CD4-positive, alpha-beta T cell (primary cell): Measurements from ENCODE around the gene TBC1D22A. TPM values are rescaled to one million over a fixed set of nuclear protein-coding genes. Genes with fewer than 3 reads are reported as not detected.

Source experiments
- ATAC-seq: fragments of 200-7000 bp; cut with Tn5 transposase; one replicate; pipeline ENCODE4 v1.10.0; 2022; ENCODE audit warnings: mild to moderate bottlenecking; ENCODE audit not compliant: poor library complexity
- CTCF ChIA-PET: fragments of 350-600 bp; sonication (Branson Sonifier 250); formaldehyde crosslinking; loops from one replicate; lab custom pipeline; 2021; ENCODE audit warnings: antibody characterized with exemption, inconsistent platforms; lab: Charles Lee
- POLR2A ChIA-PET: fragments of 350-600 bp; sonication (Branson Sonifier 250); formaldehyde crosslinking; loops from one replicate; lab custom pipeline; 2021; ENCODE audit warnings: antibody characterized with exemption, inconsistent platforms; lab: Charles Lee
- DNase-seq, 14 experiments: peaks; one replicate each; pipeline ENCODE4 v3.0.0-alpha.2; 2013 to 2020; ENCODE audit warnings: mixed read lengths in 2 of 14
- H3K27ac ChIP-seq, 2 donors: one replicate each; pipeline versions ENCODE4 v1.5.1 to v1.7.0; 2013; ENCODE audit warnings: low read length in 2 of 2, low read depth in 1 of 2, mild to moderate bottlenecking in 1 of 2
- H3K27me3 ChIP-seq, 2 experiments: 1 replicate in 1 of 2; 2 replicates in 1 of 2; pipeline versions ENCODE4 v1.6.1 to v1.7.0; 2013; ENCODE audit warnings: low read length in 2 of 2, control low read depth in 1 of 2, mild to moderate bottlenecking in 1 of 2, moderate library complexity in 1 of 2; ENCODE audit not compliant: insufficient read depth in 2 of 2, control insufficient read depth in 1 of 2
- H3K36me3 ChIP-seq: one replicate; pipeline ENCODE4 v1.6.1; 2013; ENCODE audit warnings: low read length, control low read depth; ENCODE audit not compliant: insufficient read depth
- H3K4me1 ChIP-seq: one replicate; pipeline ENCODE4 v1.6.1; 2013; ENCODE audit warnings: low read length, control low read depth; ENCODE audit not compliant: insufficient read depth
- H3K4me3 ChIP-seq: one replicate; pipeline ENCODE4 v1.5.1; 2013; ENCODE audit warnings: mild to moderate bottlenecking, low read length, moderate library complexity
- H3K9me3 ChIP-seq, 2 experiments: 1 replicate in 1 of 2; 2 replicates in 1 of 2; pipeline versions ENCODE4 v1.6.1 to v1.7.0; 2013; ENCODE audit warnings: low read length in 2 of 2, mild to moderate bottlenecking in 2 of 2, control low read depth in 1 of 2, moderate library complexity in 1 of 2; ENCODE audit not compliant: control insufficient read depth in 1 of 2, insufficient read depth in 1 of 2
- H3K27ac Mint-ChIP-seq: one replicate; pipeline ENCODE4 v1.8.0; 2020; ENCODE audit warnings: mixed read lengths
- H3K27me3 Mint-ChIP-seq: one replicate; pipeline ENCODE4 v1.8.0; 2021; ENCODE audit warnings: mixed read lengths
- H3K36me3 Mint-ChIP-seq: one replicate; pipeline ENCODE4 v1.8.0; 2021; ENCODE audit warnings: low read depth, mixed read lengths
- H3K4me1 Mint-ChIP-seq: one replicate; pipeline ENCODE4 v1.8.0; 2021; ENCODE audit warnings: low read depth, mixed read lengths
- H3K4me3 Mint-ChIP-seq: one replicate; pipeline ENCODE4 v1.8.0; 2020; ENCODE audit warnings: mild to moderate bottlenecking, mixed read lengths
- H3K9me3 Mint-ChIP-seq: one replicate; pipeline ENCODE4 v1.8.0; 2020; ENCODE audit warnings: mixed read lengths
- intact Hi-C, 2 experiments: fragments of 100-400 bp; cut with DNase I in 1 of 2; cut with micrococcal nuclease in 1 of 2; formaldehyde crosslinking; loops; one replicate each; pipeline versions ENCODE4 v1.15.1 to v1.9.0; 2023 to 2025; cut with DNase I, micrococcal nuclease
- total RNA-seq, 174 experiments: library from RNA in 2 of 174; stranded (reverse) in 2 of 174; gene quantifications; one replicate each; pipeline ENCODE4 v1.2.3 and lab custom pipeline; 2021 to 2026
- TF ChIP-seq, protein P1 (sequence below): fragments of 200-600 bp; IDR thresholded peaks from one replicate; pipeline ENCODE4 v1.8.0; 2022; ENCODE audit warnings: antibody characterized with exemption, mild to moderate bottlenecking

The TBC1D22A gene
- total RNA-seq, 2 experiments from 2014 or later, result 27.1 to 31.7 TPM

DNA sequence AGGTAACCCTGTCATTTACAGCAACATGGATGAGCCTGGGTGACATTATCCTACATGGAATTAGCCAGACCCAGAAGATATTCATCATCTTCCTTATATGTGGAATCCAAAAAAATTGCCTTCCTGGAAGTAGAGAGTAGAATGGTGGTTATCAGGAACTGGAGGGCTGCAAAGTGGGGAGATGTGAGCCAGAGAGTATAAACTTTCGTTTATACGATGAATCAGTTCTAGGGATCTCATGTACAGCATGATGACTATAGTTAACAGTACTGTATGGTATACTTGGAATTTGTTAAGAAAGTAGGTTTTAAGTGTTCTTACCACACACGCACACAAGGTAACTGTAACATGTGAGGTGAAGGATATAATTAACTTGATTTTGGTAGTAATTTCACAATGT lies 79.1 kb downstream of the TBC1D22A start:
- no peaks in the 10 kb centered on the region for H3K9me3 ChIP-seq
- Mint-ChIP-seq H3K4me1 (peaks cover 42% of the 10 kb centered on the region), H3K27ac (no peak overlapping the region), H3K27me3 (no peaks in the 10 kb centered on the region), H3K4me3 (no peak overlapping the region), H3K36me3 (peaks cover 43% of the 10 kb centered on the region), H3K9me3 (peaks cover 4% of the 10 kb centered on the region)
- DNase-seq (no peak), ATAC-seq (no peak)
- no peak overlapping the region for H3K27ac ChIP-seq
- H3K4me1 ChIP-seq, result peaks cover 3% of the 10 kb centered on the region
- ChIA-PET CTCF (interaction anchor here (0.9 kb wide), 1 partner anchor 278 kb away, joined by 3 read pairs; no protein-coding TSS in a partner anchor), POLR2A (no interaction called here)
- no peak overlapping the region for H3K4me3 ChIP-seq
- TF ChIP-seq, protein P1, sequence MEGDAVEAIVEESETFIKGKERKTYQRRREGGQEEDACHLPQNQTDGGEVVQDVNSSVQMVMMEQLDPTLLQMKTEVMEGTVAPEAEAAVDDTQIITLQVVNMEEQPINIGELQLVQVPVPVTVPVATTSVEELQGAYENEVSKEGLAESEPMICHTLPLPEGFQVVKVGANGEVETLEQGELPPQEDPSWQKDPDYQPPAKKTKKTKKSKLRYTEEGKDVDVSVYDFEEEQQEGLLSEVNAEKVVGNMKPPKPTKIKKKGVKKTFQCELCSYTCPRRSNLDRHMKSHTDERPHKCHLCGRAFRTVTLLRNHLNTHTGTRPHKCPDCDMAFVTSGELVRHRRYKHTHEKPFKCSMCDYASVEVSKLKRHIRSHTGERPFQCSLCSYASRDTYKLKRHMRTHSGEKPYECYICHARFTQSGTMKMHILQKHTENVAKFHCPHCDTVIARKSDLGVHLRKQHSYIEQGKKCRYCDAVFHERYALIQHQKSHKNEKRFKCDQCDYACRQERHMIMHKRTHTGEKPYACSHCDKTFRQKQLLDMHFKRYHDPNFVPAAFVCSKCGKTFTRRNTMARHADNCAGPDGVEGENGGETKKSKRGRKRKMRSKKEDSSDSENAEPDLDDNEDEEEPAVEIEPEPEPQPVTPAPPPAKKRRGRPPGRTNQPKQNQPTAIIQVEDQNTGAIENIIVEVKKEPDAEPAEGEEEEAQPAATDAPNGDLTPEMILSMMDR, result no peak
- H3K36me3 ChIP-seq, result peaks cover 7% of the 10 kb centered on the region
- intact Hi-C loops, result no loop called here
- no peaks in the 10 kb centered on the region for H3K27me3 ChIP-seq

DNA sequence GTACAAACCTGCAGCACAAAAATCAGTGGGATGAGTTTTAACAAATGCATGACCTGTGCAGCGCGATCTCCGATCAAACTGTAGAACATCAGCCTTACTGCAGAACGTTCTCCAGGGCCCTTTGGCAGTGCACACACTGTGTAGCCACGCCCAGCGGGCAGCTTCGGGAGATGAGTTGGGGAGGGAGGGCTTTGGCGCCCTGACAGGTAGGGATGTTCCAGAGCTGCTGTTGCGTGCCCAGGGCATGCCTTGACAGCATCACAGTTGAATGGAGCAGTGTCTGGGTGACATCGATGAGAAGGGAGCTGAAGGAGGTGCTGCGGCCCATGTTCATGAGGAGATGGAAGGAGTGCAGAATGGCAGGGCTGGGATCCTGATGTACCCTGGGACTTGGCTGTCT lies 80.2 kb downstream of the TBC1D22A start:
- H3K27ac Mint-ChIP-seq, result no peak overlapping the region
- Histone ChIP-seq H3K27ac (no peak overlapping the region), H3K27me3 (no peaks in the 10 kb centered on the region), H3K36me3 (peaks cover 8% of the 10 kb centered on the region), H3K4me3 (no peak overlapping the region), H3K9me3 (no peaks in the 10 kb centered on the region), H3K4me1 (peaks cover 3% of the 10 kb centered on the region)
- no peak for DNase-seq
- H3K9me3 Mint-ChIP-seq, result no peaks in the 10 kb centered on the region
- H3K27me3 Mint-ChIP-seq, result no peaks in the 10 kb centered on the region
- TF ChIP-seq, protein P1, result no peak
- CTCF ChIA-PET, result interaction anchor here (0.9 kb wide), 1 partner anchor 279 kb away, joined by 3 read pairs; no protein-coding TSS in a partner anchor
- H3K36me3 Mint-ChIP-seq, result peaks cover 44% of the 10 kb centered on the region
- POLR2A ChIA-PET, result no interaction called here
- ATAC-seq, result no peak
- peaks cover 46% of the 10 kb centered on the region for H3K4me1 Mint-ChIP-seq
- intact Hi-C loops, result no loop called here
- H3K4me3 Mint-ChIP-seq, result no peak overlapping the region

- H3K9me3 Mint-ChIP-seq, result no peaks in the 10 kb centered on the region
- H3K27ac Mint-ChIP-seq, result no peak overlapping the region
- H3K27ac ChIP-seq, result no peak overlapping the region
- peaks cover 53% of the 10 kb centered on the region for H3K36me3 Mint-ChIP-seq
- H3K4me3 ChIP-seq, result no peak overlapping the region
- DNase-seq (no peak), ATAC-seq (no peak)
- H3K4me3 Mint-ChIP-seq, result no peak overlapping the region
- peaks cover 9% of the 10 kb centered on the region for H3K36me3 ChIP-seq
- no peaks in the 10 kb centered on the region for H3K27me3 Mint-ChIP-seq
- H3K4me1 Mint-ChIP-seq, result peaks cover 36% of the 10 kb centered on the region
- peaks cover 3% of the 10 kb centered on the region for H3K4me1 ChIP-seq
- TF ChIP-seq, protein P1, result no peak
- H3K9me3 ChIP-seq, result no peaks in the 10 kb centered on the region
- intact Hi-C loops, result no loop called here
- ChIA-PET CTCF (no interaction called here), POLR2A (no interaction called here)
- no peaks in the 10 kb centered on the region for H3K27me3 ChIP-seq
These were observed 81.4 kb downstream of the TBC1D22A start for GRCh38 chr22:46843821-46844255.
